Mesenchymal stem cell (in vitro differentiated cells and primary cell): ENCODE measurements around the gene ZNF385C.

Experiments
- DNase-seq: peaks from one replicate; pipeline ENCODE4 v3.0.0-alpha.2; 2013
- H2AFZ ChIP-seq: one replicate; pipeline ENCODE4 v1.6.1; 2013; ENCODE audit warnings: low read depth, mild to moderate bottlenecking, control low read depth, inconsistent platforms, low read length, moderate library complexity
- H2AK5ac ChIP-seq: 2 replicates; pipeline ENCODE4 v1.6.1; 2013; ENCODE audit warnings: low read length, moderate library complexity, mild to moderate bottlenecking, inconsistent platforms; ENCODE audit not compliant: severe bottlenecking
- H2BK120ac ChIP-seq: one replicate; pipeline ENCODE4 v1.6.1; 2013; ENCODE audit warnings: low read depth, mild to moderate bottlenecking, inconsistent platforms, low read length, moderate library complexity
- H2BK12ac ChIP-seq, 2 experiments: one replicate each; pipeline ENCODE4 v1.6.1; 2013; ENCODE audit warnings: inconsistent platforms in 2 of 2, low read length in 2 of 2, mild to moderate bottlenecking in 2 of 2, moderate library complexity in 2 of 2, control low read depth in 1 of 2
- H2BK15ac ChIP-seq: one replicate; pipeline ENCODE4 v1.6.1; 2013; ENCODE audit warnings: mild to moderate bottlenecking, low read depth, inconsistent platforms; ENCODE audit not compliant: poor library complexity, severe bottlenecking
- H2BK5ac ChIP-seq: 2 replicates; pipeline ENCODE4 v1.6.1; 2013; ENCODE audit warnings: low read depth, mild to moderate bottlenecking, low read length, control low read depth, inconsistent platforms; ENCODE audit not compliant: poor library complexity, severe bottlenecking
- H3K14ac ChIP-seq, 2 experiments: one replicate each; pipeline ENCODE4 v1.6.1; 2013; ENCODE audit warnings: inconsistent platforms in 2 of 2, low read length in 2 of 2, control low read depth in 1 of 2, mild to moderate bottlenecking in 1 of 2, moderate library complexity in 1 of 2
- H3K18ac ChIP-seq, 2 experiments: one replicate each; pipeline ENCODE4 v1.6.1; 2013; ENCODE audit warnings: inconsistent platforms in 2 of 2, low read length in 2 of 2, control low read depth in 1 of 2, low read depth in 1 of 2, mild to moderate bottlenecking in 1 of 2
- H3K23ac ChIP-seq, 2 experiments: one replicate each; pipeline ENCODE4 v1.6.1; 2013; ENCODE audit warnings: inconsistent platforms in 2 of 2, low read length in 2 of 2, mild to moderate bottlenecking in 2 of 2, moderate library complexity in 2 of 2, control low read depth in 1 of 2
- H3K27ac ChIP-seq: 2 replicates; pipeline ENCODE4 v1.5.1; 2013; ENCODE audit warnings: mild to moderate bottlenecking, moderate library complexity, low read length, control low read depth, inconsistent platforms; ENCODE audit not compliant: poor library complexity, severe bottlenecking
- H3K27me3 ChIP-seq, 2 experiments: 2 replicates each; pipeline versions ENCODE4 v1.6.1 to v1.7.0; 2013; ENCODE audit warnings: low read length in 2 of 2, mild to moderate bottlenecking in 2 of 2, moderate library complexity in 2 of 2, control low read depth in 1 of 2, inconsistent platforms in 1 of 2; ENCODE audit not compliant: control insufficient read depth in 1 of 2, insufficient read depth in 1 of 2
- H3K36me3 ChIP-seq, 2 experiments: 2 replicates each; pipeline versions ENCODE4 v1.6.1 to v1.7.0; 2013; ENCODE audit warnings: low read length in 2 of 2, control low read depth in 1 of 2, inconsistent platforms in 1 of 2, low read depth in 1 of 2, mild to moderate bottlenecking in 1 of 2; ENCODE audit not compliant: insufficient read depth in 2 of 2, control insufficient read depth in 1 of 2
- H3K4ac ChIP-seq, 2 experiments: one replicate each; pipeline ENCODE4 v1.6.1; 2013; ENCODE audit warnings: inconsistent platforms in 2 of 2, low read length in 2 of 2, mild to moderate bottlenecking in 2 of 2, moderate library complexity in 2 of 2, control low read depth in 1 of 2, low read depth in 1 of 2
- H3K4me1 ChIP-seq: 2 replicates; pipeline ENCODE4 v1.6.1; 2013; ENCODE audit warnings: low read depth, low read length, control low read depth; ENCODE audit not compliant: control insufficient read depth, insufficient read depth
- H3K4me2 ChIP-seq: 2 replicates; pipeline ENCODE4 v1.6.1; 2013; ENCODE audit warnings: low read length, mild to moderate bottlenecking, inconsistent platforms; ENCODE audit not compliant: poor library complexity, severe bottlenecking
- H3K4me3 ChIP-seq, 2 experiments: 2 replicates each; pipeline versions ENCODE4 v1.5.1 to v1.7.0; 2013; ENCODE audit warnings: low read length in 2 of 2, mild to moderate bottlenecking in 2 of 2, control low read depth in 1 of 2, low read depth in 1 of 2; ENCODE audit not compliant: insufficient read depth in 1 of 2
- H3K79me1 ChIP-seq: replicated peaks from 2 replicates; pipeline ENCODE4 v1.6.1; 2013; ENCODE audit warnings: mild to moderate bottlenecking, control low read depth, low read length, inconsistent platforms; ENCODE audit not compliant: poor library complexity, severe bottlenecking
- H3K9ac ChIP-seq: 2 replicates; pipeline ENCODE4 v1.7.0; 2013; ENCODE audit warnings: mild to moderate bottlenecking, low read length, moderate library complexity
- H3K9me3 ChIP-seq: 2 replicates; pipeline ENCODE4 v1.7.0; 2013; ENCODE audit warnings: mild to moderate bottlenecking, low read length; ENCODE audit not compliant: control insufficient read depth
- H4K8ac ChIP-seq: one replicate; pipeline ENCODE4 v1.6.1; 2013; ENCODE audit warnings: inconsistent platforms, mild to moderate bottlenecking, low read length, moderate library complexity
- H4K91ac ChIP-seq: one replicate; pipeline ENCODE4 v1.6.1; 2013; ENCODE audit warnings: mild to moderate bottlenecking, low read length, inconsistent platforms
- WGBS: methylation state at CpG from one replicate; pipeline ENCODE4 v1.1.7; 2013; ENCODE audit warnings: mixed read lengths; 5-methylcytosine and 5-hydroxymethylcytosine counted together

The ZNF385C gene

DNA sequence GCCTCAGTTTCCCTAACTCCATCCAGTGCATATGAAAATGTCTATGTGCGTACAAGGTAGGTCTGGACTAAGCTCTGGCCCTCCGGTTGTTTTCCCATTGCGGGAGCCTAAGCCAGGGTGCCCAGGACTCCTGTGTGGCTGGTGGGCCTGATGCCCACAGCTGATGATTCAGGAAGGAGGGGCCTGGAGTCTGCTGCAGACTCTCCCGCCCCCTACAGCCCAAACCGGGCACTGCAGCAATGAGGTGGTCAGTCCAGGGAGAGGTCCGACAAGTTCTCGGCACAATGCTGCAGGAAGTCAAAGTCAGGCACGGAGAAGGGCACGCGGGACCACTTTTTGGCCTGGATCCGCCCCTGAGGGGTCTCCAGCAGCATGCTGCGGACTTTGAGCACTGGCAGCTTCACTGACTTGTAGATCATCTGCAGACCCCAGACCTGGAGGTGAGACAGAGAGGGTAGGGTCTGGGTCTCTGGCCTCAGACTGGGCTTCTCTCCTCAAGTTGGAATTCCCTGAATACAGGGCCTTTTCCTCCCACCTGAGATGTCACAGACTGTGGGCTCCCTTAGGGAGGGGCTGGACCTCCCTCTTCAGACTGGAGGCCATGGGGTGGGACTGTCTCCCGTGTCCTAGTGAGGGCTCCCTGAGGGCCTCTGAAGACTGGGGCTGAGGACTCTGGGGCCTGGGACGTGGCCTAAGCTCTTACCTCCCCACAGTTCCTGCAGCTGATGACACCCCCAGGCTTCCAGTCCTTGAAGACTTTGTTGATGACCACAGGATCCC lies 3.4 kb upstream of the ZNF385C start:
- Histone ChIP-seq H2BK12ac (no peak overlapping the region), H3K4me3 (peak overlapping the region in 1 of 2 experiments; percentile 24), H3K23ac (no peak overlapping the region), H3K27ac (no peak overlapping the region), H3K36me3 (peaks cover 9 to 19% of the 10 kb centered on the region in 2 experiments), H3K9ac (peak overlapping the region; percentile 67), H3K4me2 (no peak overlapping the region), H3K14ac (no peak overlapping the region), H4K91ac (no peak overlapping the region), H3K18ac (no peak overlapping the region), H3K4ac (no peak overlapping the region), H2BK5ac (no peak overlapping the region), H2BK120ac (no peak overlapping the region), H4K8ac (peak overlapping the region; percentile 56), H3K79me1 (no peaks in the 10 kb centered on the region), H3K27me3 (peaks cover 15 to 35% of the 10 kb centered on the region in 2 experiments), H3K9me3 (no peaks in the 10 kb centered on the region), H2AK5ac (no peak overlapping the region), H2BK15ac (no peak overlapping the region), H3K4me1 (peaks cover 11% of the 10 kb centered on the region), H2AFZ (peak overlapping the region; percentile 81)
- DNase-seq = peak; percentile 50
- WGBS = 43% methylated on average over 14 of the region's 14 CpGs

DNA sequence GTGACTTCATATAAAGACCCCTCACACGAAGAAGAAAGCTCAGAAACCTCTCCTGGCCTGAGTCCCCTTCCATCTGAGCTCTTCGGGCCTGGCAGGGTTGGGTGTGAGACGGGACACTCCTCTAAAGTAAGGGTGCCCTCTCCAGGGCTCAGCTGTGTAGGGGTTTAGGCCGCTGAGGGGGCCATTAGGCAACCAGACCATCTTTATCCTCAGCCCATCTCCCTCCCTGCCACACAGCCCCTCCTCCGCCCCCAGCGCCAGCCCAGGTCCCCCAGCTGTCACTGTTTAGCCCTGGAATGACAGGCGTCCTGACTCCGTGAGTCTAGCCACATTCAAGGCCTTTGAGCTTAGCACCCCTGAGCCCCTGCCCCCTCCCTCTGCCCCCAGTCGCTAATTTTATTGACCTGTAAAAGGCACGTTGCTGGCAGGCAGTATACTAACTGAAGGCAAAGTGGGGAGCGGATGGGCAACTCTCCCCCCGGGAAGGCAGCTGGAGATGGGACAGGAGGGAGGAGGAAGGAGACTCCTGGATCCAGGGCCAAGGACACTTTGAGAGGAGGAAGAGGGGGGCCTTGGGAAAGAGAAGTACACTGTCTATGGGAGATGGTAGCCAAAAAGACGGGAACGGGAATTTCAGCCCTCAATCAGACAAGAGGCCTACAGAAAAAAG lies 592 bp upstream of the ZNF385C start:
- no peak overlapping the region for H3K27ac ChIP-seq
- H3K4me2 ChIP-seq = no peak overlapping the region
- no peak for DNase-seq
- peaks cover 42 to 44% of the 10 kb centered on the region in 2 experiments for H3K27me3 ChIP-seq
- no peak overlapping the region for H2BK15ac ChIP-seq
- no peak overlapping the region for H2AK5ac ChIP-seq
- H3K4me3 ChIP-seq = no peak overlapping the region
- H2BK12ac ChIP-seq = no peak overlapping the region
- H3K4ac ChIP-seq = no peak overlapping the region
- no peak overlapping the region for H3K9ac ChIP-seq
- H3K23ac ChIP-seq = no peak overlapping the region
- no peak overlapping the region for H2BK5ac ChIP-seq
- H4K91ac ChIP-seq = no peak overlapping the region
- H2BK120ac ChIP-seq = no peak overlapping the region
- peaks cover 4 to 6% of the 10 kb centered on the region in 2 experiments for H3K36me3 ChIP-seq
- 41% methylated on average over 14 of the region's 14 CpGs for WGBS
- H3K4me1 ChIP-seq = peaks cover 11% of the 10 kb centered on the region
- H3K18ac ChIP-seq = no peak overlapping the region
- no peak overlapping the region for H4K8ac ChIP-seq
- no peak overlapping the region for H3K14ac ChIP-seq
- no peaks in the 10 kb centered on the region for H3K9me3 ChIP-seq
- H2AFZ ChIP-seq = no peak overlapping the region
- H3K79me1 ChIP-seq = no peaks in the 10 kb centered on the region

DNA sequence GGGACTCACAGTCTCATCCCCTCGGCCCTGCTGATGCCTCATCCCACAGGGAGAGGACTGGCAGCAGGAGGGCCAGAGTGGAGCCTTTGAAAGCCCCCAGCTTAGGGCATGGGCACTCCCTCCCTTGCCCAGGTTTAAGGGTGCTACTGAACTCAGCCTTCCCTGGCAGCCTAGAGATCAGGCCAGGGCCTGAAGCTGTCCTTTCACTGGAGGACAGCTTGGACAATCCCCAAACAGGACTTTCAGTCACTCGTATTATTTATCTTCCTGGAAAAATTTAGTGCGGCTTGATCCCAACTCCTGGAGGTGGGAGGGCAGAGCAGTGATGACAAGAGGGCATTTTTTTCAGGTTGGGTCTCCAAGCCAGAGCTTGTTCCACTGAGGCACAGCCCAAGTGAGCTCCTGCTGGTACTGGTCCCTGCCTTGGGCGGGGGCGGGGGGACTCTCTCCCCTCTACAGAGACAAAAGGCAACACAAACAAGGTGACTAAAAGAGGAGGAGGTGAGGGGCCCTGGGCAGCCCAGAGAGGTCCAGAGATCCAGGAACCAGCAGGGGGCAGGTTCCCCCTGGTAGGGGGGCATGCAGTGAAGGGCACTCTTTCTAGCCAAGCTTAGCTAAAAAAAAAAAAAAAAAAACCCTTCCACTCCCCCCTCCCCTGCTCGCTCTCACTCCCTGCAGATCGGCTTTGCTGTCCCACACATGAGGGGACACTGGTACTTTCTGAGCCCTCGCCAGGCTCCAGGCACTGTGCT lies 1.7 kb downstream of the ZNF385C start:
- no peak overlapping the region for H3K18ac ChIP-seq
- H4K8ac ChIP-seq = no peak overlapping the region
- 60% methylated on average over 6 of the region's 8 CpGs for WGBS
- no peak overlapping the region for H2BK5ac ChIP-seq
- H3K9me3 ChIP-seq = no peaks in the 10 kb centered on the region
- no peak overlapping the region for H4K91ac ChIP-seq
- H3K4ac ChIP-seq = no peak overlapping the region
- H2AFZ ChIP-seq = no peak overlapping the region
- H3K4me1 ChIP-seq = peaks cover 8% of the 10 kb centered on the region
- no peak overlapping the region for H2AK5ac ChIP-seq
- no peak overlapping the region for H3K9ac ChIP-seq
- no peaks in the 10 kb centered on the region for H3K36me3 ChIP-seq
- H3K79me1 ChIP-seq = no peaks in the 10 kb centered on the region
- no peak overlapping the region for H3K23ac ChIP-seq
- H3K4me2 ChIP-seq = no peak overlapping the region
- H2BK15ac ChIP-seq = no peak overlapping the region
- no peak overlapping the region for H2BK120ac ChIP-seq
- H3K27me3 ChIP-seq = peaks cover 42 to 55% of the 10 kb centered on the region in 2 experiments
- H3K14ac ChIP-seq = peak overlapping the region in 1 of 2 experiments; percentile 18
- H3K27ac ChIP-seq = no peak overlapping the region
- no peak overlapping the region for H3K4me3 ChIP-seq
- no peak for DNase-seq
- no peak overlapping the region for H2BK12ac ChIP-seq
